ENCODE measurements around the gene LRRC14B. TPM values are rescaled to one million over a fixed set of nuclear protein-coding genes. Genes with fewer than 3 reads are reported as not detected.

The LRRC14B gene
- total RNA-seq, 5 donors from 2014 or later (not counting 1 experiment from before 2014, with no cell fraction given): not detected

- no peaks in the 10 kb centered on the region for H3K4me1 ChIP-seq (ENCODE audit: control insufficient read depth in 1 of 2, extremely low read depth in 1 of 2, insufficient read depth in 2 of 2, low read length in 2 of 2)
- ChIA-PET CTCF (no interaction called here), POLR2A (no interaction called here)
- H3K27me3 Mint-ChIP-seq: peaks cover 16 to 33% of the 10 kb centered on the region in 2 donors
- no peaks in the 10 kb centered on the region for H3K9me3 Mint-ChIP-seq
- H3K27me3 ChIP-seq (replicated peaks in 1 of 2; ENCODE audit: control insufficient read depth in 2 of 2, extremely low read depth in 1 of 2, insufficient read depth in 2 of 2, low read length in 1 of 2): peaks cover 0 to 59% of the 10 kb centered on the region in 2 experiments
- no peak overlapping the region for H3K4me3 ChIP-seq (ENCODE audit: control insufficient read depth in 1 of 2, extremely low read depth in 1 of 2, low read length in 1 of 2)
- no peaks in the 10 kb centered on the region for H3K4me1 Mint-ChIP-seq
- ATAC-seq (replicated peaks in 1 of 4) (no peak), DNase-seq (no peak)
- no peak overlapping the region for H3K27ac Mint-ChIP-seq
- H3K36me3 ChIP-seq (ENCODE audit: control insufficient read depth in 2 of 2, extremely low read depth in 1 of 2, insufficient read depth in 1 of 2, low read length in 1 of 2): no peaks in the 10 kb centered on the region
- no peak overlapping the region for H3K4me3 Mint-ChIP-seq
- H3K36me3 Mint-ChIP-seq: no peaks in the 10 kb centered on the region
- H3K27ac ChIP-seq (ENCODE audit: low read length): no peak overlapping the region
- WGBS (ENCODE audit: insufficient coverage): 44% methylated on average over 17 of the region's 19 CpGs
- H3K9me3 ChIP-seq: no peaks in the 10 kb centered on the region
These were observed 31.7 kb upstream of the LRRC14B start for GRCh38 chr5:159448-160172.

DNA sequence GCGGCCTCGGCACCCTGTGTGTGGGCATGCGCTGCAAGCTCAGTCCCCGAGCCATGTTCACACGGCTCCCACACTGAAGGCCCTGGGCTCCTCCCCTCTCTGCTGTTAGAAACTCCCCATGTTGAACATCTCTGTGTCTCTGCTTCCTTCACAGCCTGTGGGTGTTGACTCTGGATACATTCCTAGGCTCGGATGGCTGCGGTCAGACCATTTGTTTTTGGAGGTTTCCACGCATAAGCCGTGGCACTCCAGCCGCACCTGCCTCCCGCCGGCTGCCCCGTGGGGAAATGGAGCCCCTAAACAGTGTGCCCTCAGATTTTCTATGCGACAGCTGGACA, 31.2 kb upstream of the LRRC14B start:
- ChIA-PET CTCF (no interaction called here), POLR2A (no interaction called here)
- Mint-ChIP-seq H3K9me3 (no peaks in the 10 kb centered on the region), H3K4me1 (no peaks in the 10 kb centered on the region), H3K36me3 (no peaks in the 10 kb centered on the region), H3K27ac (no peak overlapping the region), H3K27me3 (peaks cover 16 to 33% of the 10 kb centered on the region in 2 donors), H3K4me3 (no peak overlapping the region)
- Histone ChIP-seq H3K36me3 (ENCODE audit: control insufficient read depth in 2 of 2, extremely low read depth in 1 of 2, insufficient read depth in 1 of 2, low read length in 1 of 2) (no peaks in the 10 kb centered on the region), H3K27me3 (replicated peaks in 1 of 2; ENCODE audit: control insufficient read depth in 2 of 2, extremely low read depth in 1 of 2, insufficient read depth in 2 of 2, low read length in 1 of 2) (peaks cover 0 to 57% of the 10 kb centered on the region in 2 experiments), H3K4me3 (ENCODE audit: control insufficient read depth in 1 of 2, extremely low read depth in 1 of 2, low read length in 1 of 2) (no peak overlapping the region), H3K27ac (ENCODE audit: low read length) (no peak overlapping the region), H3K9me3 (no peaks in the 10 kb centered on the region), H3K4me1 (ENCODE audit: control insufficient read depth in 1 of 2, extremely low read depth in 1 of 2, insufficient read depth in 2 of 2, low read length in 2 of 2) (no peaks in the 10 kb centered on the region)
- DNase-seq: no peak
- WGBS (ENCODE audit: insufficient coverage): 90% methylated on average over 9 of the region's 14 CpGs
- ATAC-seq (replicated peaks in 1 of 4): no peak

DNA sequence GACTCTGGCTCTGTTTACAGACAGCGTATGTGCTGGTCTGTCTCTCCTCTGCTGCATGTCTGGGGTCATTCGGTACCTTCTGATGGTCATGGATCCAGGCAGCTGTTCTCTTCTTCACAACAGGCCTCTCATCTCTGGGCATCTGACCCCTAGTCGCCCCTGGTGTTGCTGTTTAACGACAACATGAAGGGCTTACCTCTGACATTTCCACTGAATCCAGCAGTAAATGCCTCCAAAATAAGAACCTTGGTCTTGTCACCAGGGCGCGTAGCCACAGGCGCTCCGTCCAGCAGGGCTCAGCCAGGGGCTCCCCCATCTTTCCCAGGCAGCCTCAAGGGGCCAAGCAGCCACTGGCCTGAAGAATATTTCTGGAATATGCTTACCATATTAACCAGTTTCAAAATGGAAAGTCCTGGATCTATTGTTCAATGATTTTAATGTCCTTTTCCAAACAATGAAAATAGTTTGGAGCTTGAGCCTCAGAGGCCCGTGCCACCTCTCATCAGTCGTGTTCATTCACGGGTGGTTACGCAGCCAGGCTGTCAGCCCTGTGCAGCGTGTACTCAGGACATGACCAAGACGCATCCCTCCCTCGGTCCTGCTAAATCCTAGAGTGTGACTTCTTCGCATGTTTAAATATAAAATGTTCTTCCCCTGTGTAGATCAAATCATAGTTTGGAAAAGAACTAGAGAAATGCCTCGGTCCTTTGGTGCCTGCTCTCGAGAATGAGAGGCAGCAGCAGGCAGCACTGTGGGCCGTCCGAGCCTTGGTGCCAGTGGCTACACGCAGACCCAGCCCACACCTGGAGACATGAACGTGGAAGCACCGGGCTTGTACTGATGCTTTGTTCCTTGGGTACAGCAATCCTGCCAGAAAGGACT, 30.1 kb upstream of the LRRC14B start:
- H3K27me3 ChIP-seq (replicated peaks in 1 of 2; ENCODE audit: control insufficient read depth in 2 of 2, extremely low read depth in 1 of 2, insufficient read depth in 2 of 2, low read length in 1 of 2): peaks cover 0 to 53% of the 10 kb centered on the region in 2 experiments
- Mint-ChIP-seq H3K4me3 (no peak overlapping the region), H3K9me3 (no peaks in the 10 kb centered on the region), H3K27ac (no peak overlapping the region), H3K4me1 (no peaks in the 10 kb centered on the region), H3K36me3 (no peaks in the 10 kb centered on the region), H3K27me3 (peaks cover 16 to 33% of the 10 kb centered on the region in 2 donors)
- 90% methylated on average over 14 of the region's 23 CpGs for WGBS (ENCODE audit: insufficient coverage)
- POLR2A ChIA-PET: no interaction called here
- no peak overlapping the region for H3K4me3 ChIP-seq (ENCODE audit: control insufficient read depth in 1 of 2, extremely low read depth in 1 of 2, low read length in 1 of 2)
- H3K27ac ChIP-seq (ENCODE audit: low read length): no peak overlapping the region
- no peaks in the 10 kb centered on the region for H3K9me3 ChIP-seq
- CTCF ChIA-PET: no interaction called here
- no peak for ATAC-seq (replicated peaks in 1 of 4)
- H3K36me3 ChIP-seq (ENCODE audit: control insufficient read depth in 2 of 2, extremely low read depth in 1 of 2, insufficient read depth in 1 of 2, low read length in 1 of 2): no peaks in the 10 kb centered on the region
- no peaks in the 10 kb centered on the region for H3K4me1 ChIP-seq (ENCODE audit: control insufficient read depth in 1 of 2, extremely low read depth in 1 of 2, insufficient read depth in 2 of 2, low read length in 2 of 2)
- DNase-seq: no peak

GRCh38 chr5:161803-162110, 29.5 kb upstream of the LRRC14B start:
- H3K27me3 ChIP-seq (replicated peaks in 1 of 2; ENCODE audit: control insufficient read depth in 2 of 2, extremely low read depth in 1 of 2, insufficient read depth in 2 of 2, low read length in 1 of 2): peaks cover 0 to 48% of the 10 kb centered on the region in 2 experiments
- no peak overlapping the region for H3K4me3 ChIP-seq (ENCODE audit: control insufficient read depth in 1 of 2, extremely low read depth in 1 of 2, low read length in 1 of 2)
- ChIA-PET POLR2A (no interaction called here), CTCF (no interaction called here)
- WGBS (ENCODE audit: insufficient coverage): 95% methylated on average over 12 of the region's 17 CpGs
- no peak overlapping the region for H3K27ac Mint-ChIP-seq
- H3K9me3 Mint-ChIP-seq: no peaks in the 10 kb centered on the region
- ATAC-seq (replicated peaks in 1 of 4) (no peak), DNase-seq (no peak)
- H3K27ac ChIP-seq (ENCODE audit: low read length): no peak overlapping the region
- H3K36me3 Mint-ChIP-seq: no peaks in the 10 kb centered on the region
- H3K9me3 ChIP-seq: no peaks in the 10 kb centered on the region
- no peaks in the 10 kb centered on the region for H3K36me3 ChIP-seq (ENCODE audit: control insufficient read depth in 2 of 2, extremely low read depth in 1 of 2, insufficient read depth in 1 of 2, low read length in 1 of 2)
- H3K4me1 ChIP-seq (ENCODE audit: control insufficient read depth in 1 of 2, extremely low read depth in 1 of 2, insufficient read depth in 2 of 2, low read length in 2 of 2): no peaks in the 10 kb centered on the region
- no peak overlapping the region for H3K4me3 Mint-ChIP-seq
- no peaks in the 10 kb centered on the region for H3K4me1 Mint-ChIP-seq
- peaks cover 16 to 31% of the 10 kb centered on the region in 2 donors for H3K27me3 Mint-ChIP-seq

- H3K27ac ChIP-seq (ENCODE audit: low read length): no peak overlapping the region
- Mint-ChIP-seq H3K27ac (no peak overlapping the region), H3K4me1 (no peaks in the 10 kb centered on the region), H3K36me3 (no peaks in the 10 kb centered on the region), H3K9me3 (no peaks in the 10 kb centered on the region), H3K4me3 (no peak overlapping the region), H3K27me3 (peaks cover 16 to 29% of the 10 kb centered on the region in 2 donors)
- WGBS (ENCODE audit: insufficient coverage): 86% methylated on average over 15 of the region's 19 CpGs
- H3K27me3 ChIP-seq (replicated peaks in 1 of 2; ENCODE audit: control insufficient read depth in 2 of 2, extremely low read depth in 1 of 2, insufficient read depth in 2 of 2, low read length in 1 of 2): peaks cover 0 to 48% of the 10 kb centered on the region in 2 experiments
- no peak for DNase-seq
- no peak for ATAC-seq (replicated peaks in 1 of 4)
- H3K4me1 ChIP-seq (ENCODE audit: control insufficient read depth in 1 of 2, extremely low read depth in 1 of 2, insufficient read depth in 2 of 2, low read length in 2 of 2): no peaks in the 10 kb centered on the region
- CTCF ChIA-PET: no interaction called here
- no peaks in the 10 kb centered on the region for H3K9me3 ChIP-seq
- no peaks in the 10 kb centered on the region for H3K36me3 ChIP-seq (ENCODE audit: control insufficient read depth in 2 of 2, extremely low read depth in 1 of 2, insufficient read depth in 1 of 2, low read length in 1 of 2)
- POLR2A ChIA-PET: no interaction called here
- no peak overlapping the region for H3K4me3 ChIP-seq (ENCODE audit: control insufficient read depth in 1 of 2, extremely low read depth in 1 of 2, low read length in 1 of 2)
These were observed 29.1 kb upstream of the LRRC14B start for GRCh38 chr5:162190-162564.

DNA sequence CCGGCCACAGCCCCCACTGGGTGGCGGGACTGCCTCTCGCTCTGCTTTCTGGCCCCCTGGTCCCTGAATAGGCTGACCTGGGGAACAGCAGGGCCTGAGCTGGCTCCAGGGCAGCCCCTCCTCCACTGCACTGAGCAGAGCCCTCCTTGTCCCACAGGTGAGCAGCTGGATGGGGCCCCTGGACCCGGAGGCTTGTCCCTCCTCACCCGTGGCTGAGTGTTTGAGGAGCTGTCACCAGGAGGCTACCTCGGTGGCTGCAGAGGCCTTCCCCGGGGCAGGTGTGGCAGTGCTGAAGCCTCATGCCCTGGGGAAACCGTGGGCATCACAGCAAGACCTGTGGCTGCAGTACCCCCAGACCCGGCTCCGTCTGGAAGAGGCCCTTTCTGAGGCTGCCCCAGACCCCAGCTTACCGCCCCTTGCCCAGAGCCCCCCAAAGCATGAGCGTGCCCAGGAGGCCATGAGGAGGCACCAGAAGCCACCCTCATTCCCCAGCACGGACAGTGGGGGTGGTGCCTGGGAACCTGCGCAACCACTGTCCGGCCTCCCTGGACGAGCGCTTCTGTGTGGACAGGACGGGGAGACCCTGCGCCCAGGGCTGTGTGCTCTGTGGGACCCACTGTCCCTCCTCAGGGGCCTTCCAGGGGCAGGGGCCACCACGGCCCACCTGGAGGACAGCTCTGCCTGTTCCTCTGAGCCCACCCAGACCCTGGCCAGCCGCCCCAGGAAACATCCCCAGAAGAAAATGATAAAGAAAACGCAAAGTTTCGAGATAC, 28.5 kb upstream of the LRRC14B start:
- H3K27me3 ChIP-seq (replicated peaks in 1 of 2; ENCODE audit: control insufficient read depth in 2 of 2, extremely low read depth in 1 of 2, insufficient read depth in 2 of 2, low read length in 1 of 2): peaks cover 0 to 46% of the 10 kb centered on the region in 2 experiments
- CTCF ChIA-PET: no interaction called here
- no peaks in the 10 kb centered on the region for H3K9me3 Mint-ChIP-seq

More for the DNA sequence above, 28.5 kb upstream of the LRRC14B start:
- Histone ChIP-seq H3K9me3 (no peaks in the 10 kb centered on the region), H3K4me3 (ENCODE audit: control insufficient read depth in 1 of 2, extremely low read depth in 1 of 2, low read length in 1 of 2) (no peak overlapping the region), H3K36me3 (ENCODE audit: control insufficient read depth in 2 of 2, extremely low read depth in 1 of 2, insufficient read depth in 1 of 2, low read length in 1 of 2) (no peaks in the 10 kb centered on the region), H3K4me1 (ENCODE audit: control insufficient read depth in 1 of 2, extremely low read depth in 1 of 2, insufficient read depth in 2 of 2, low read length in 2 of 2) (no peaks in the 10 kb centered on the region), H3K27ac (ENCODE audit: low read length) (no peak overlapping the region)
- WGBS (ENCODE audit: insufficient coverage): 91% methylated on average over 22 of the region's 23 CpGs
- H3K36me3 Mint-ChIP-seq: no peaks in the 10 kb centered on the region
- ATAC-seq (replicated peaks in 1 of 4) (no peak), DNase-seq (no peak)
- H3K27ac Mint-ChIP-seq: no peak overlapping the region
- no peaks in the 10 kb centered on the region for H3K4me1 Mint-ChIP-seq
- H3K27me3 Mint-ChIP-seq: peaks cover 16 to 27% of the 10 kb centered on the region in 2 donors
- H3K4me3 Mint-ChIP-seq: no peak overlapping the region
- POLR2A ChIA-PET: no interaction called here
